Activated CD4-positive, alpha-beta memory T cell treated with anti-CD3 and anti-CD28 coated beads, Interleukin-2, amount 10 ng/mL, durations not matched to agents 7 days and 5 days (primary cell): ENCODE results near the gene COL13A1. TPM values are rescaled to one million over a fixed set of nuclear protein-coding genes. Genes with fewer than 3 reads are reported as not detected.

ENCODE experiments used
- CTCF ChIA-PET: fragments of 350-600 bp; sonication (Branson Sonifier 250); formaldehyde crosslinking; loops from one replicate; lab custom pipeline; 2021; ENCODE audit warnings: antibody characterized with exemption, inconsistent platforms; lab: Charles Lee
- POLR2A ChIA-PET: fragments of 350-600 bp; sonication (Branson Sonifier 250); formaldehyde crosslinking; loops from one replicate; lab custom pipeline; 2021; ENCODE audit warnings: antibody characterized with exemption; lab: Charles Lee
- DNase-seq: peaks from one replicate; pipeline ENCODE4 v3.0.0-alpha.2; 2020
- H3K27ac Mint-ChIP-seq: one replicate; pipeline ENCODE4 v1.8.0; 2021; ENCODE audit warnings: mild to moderate bottlenecking, mixed read lengths
- H3K27me3 Mint-ChIP-seq: one replicate; pipeline ENCODE4 v1.8.0; 2021; ENCODE audit warnings: mixed read lengths
- H3K36me3 Mint-ChIP-seq: one replicate; pipeline ENCODE4 v1.8.0; 2021; ENCODE audit warnings: low read depth, mixed read lengths
- H3K4me1 Mint-ChIP-seq: one replicate; pipeline ENCODE4 v1.8.0; 2021; ENCODE audit warnings: mixed read lengths
- H3K4me3 Mint-ChIP-seq: one replicate; pipeline ENCODE4 v1.8.0; 2021; ENCODE audit warnings: mild to moderate bottlenecking, mixed read lengths
- H3K9me3 Mint-ChIP-seq: one replicate; pipeline ENCODE4 v1.8.0; 2021; ENCODE audit warnings: mixed read lengths
- total RNA-seq, 2 experiments: library from RNA; stranded (reverse); gene quantifications; one replicate each; pipeline ENCODE4 v1.2.3, GENCODE V29; 2021

COL13A1 gene
- total RNA-seq, 2 experiments from 2014 or later = not detected

GRCh38 chr10:69881202-69881601, 79.5 kb downstream of the COL13A1 start:
- H3K4me3 Mint-ChIP-seq = no peak overlapping the region
- CTCF ChIA-PET = no interaction called here
- H3K27me3 Mint-ChIP-seq = peaks cover 18% of the 10 kb centered on the region
- H3K36me3 Mint-ChIP-seq = no peaks in the 10 kb centered on the region
- H3K27ac Mint-ChIP-seq = no peak overlapping the region
- no peak for DNase-seq
- no peaks in the 10 kb centered on the region for H3K9me3 Mint-ChIP-seq
- H3K4me1 Mint-ChIP-seq = no peaks in the 10 kb centered on the region
- POLR2A ChIA-PET = no interaction called here

DNA sequence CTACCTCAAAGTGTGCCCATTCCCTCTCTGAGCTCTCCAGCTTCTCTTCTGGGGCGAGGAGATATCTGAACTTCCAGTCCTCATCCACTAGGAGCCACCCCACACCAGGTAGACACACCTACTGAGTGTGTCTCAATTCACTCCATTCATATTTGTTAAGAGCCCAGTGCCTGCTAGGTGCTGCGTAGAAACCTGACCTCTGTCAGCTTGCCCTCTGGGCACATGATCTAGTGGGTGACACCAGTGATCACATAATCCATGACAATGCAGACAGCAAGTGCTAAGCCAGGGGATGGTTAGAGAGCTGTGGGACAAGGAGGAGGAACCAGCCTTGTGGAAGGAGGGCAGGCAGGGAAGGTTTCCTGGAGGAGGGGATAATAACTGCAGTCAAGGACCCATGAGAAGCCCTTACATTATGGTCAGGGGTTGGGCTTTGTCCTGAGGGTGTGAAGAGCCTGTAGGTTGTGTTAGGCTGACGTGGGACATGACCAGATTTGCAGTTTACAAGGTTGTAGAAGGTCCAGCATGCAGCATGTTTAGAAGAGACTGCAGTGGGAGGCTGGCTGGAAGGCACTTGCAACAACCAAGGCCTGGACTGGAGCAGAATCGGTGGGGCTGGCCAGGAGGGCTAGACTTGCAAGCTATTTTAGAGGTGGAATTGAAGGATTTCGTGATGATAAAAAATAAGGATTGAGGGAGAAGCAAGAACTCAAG, 81.8 kb downstream of the COL13A1 start:
- no peaks in the 10 kb centered on the region for H3K36me3 Mint-ChIP-seq
- ChIA-PET CTCF (no interaction called here), POLR2A (interaction anchor here (0.5 kb wide), 1 partner anchor 263 kb away, joined by 3 read pairs; the partner anchor contains the start of gene TYSND1)
- H3K9me3 Mint-ChIP-seq = no peaks in the 10 kb centered on the region
- no peak for DNase-seq
- H3K27ac Mint-ChIP-seq = no peak overlapping the region
- H3K4me1 Mint-ChIP-seq = no peaks in the 10 kb centered on the region
- peaks cover 20% of the 10 kb centered on the region for H3K27me3 Mint-ChIP-seq
- no peak overlapping the region for H3K4me3 Mint-ChIP-seq

- Mint-ChIP-seq H3K4me3 (no peak overlapping the region), H3K36me3 (no peaks in the 10 kb centered on the region), H3K27me3 (peaks cover 20% of the 10 kb centered on the region), H3K27ac (no peak overlapping the region), H3K9me3 (no peaks in the 10 kb centered on the region), H3K4me1 (no peaks in the 10 kb centered on the region)
- no peak for DNase-seq
- ChIA-PET CTCF (no interaction called here), POLR2A (interaction anchor here (0.5 kb wide), 1 partner anchor 262 kb away, joined by 3 read pairs; the partner anchor contains the start of gene TYSND1)
These were observed 82.3 kb downstream of the COL13A1 start for GRCh38 chr10:69884024-69884367.

GRCh38 chr10:69884686-69885085, 83.0 kb downstream of the COL13A1 start:
- peaks cover 15% of the 10 kb centered on the region for H3K27me3 Mint-ChIP-seq
- no peaks in the 10 kb centered on the region for H3K4me1 Mint-ChIP-seq
- DNase-seq = no peak
- no peak overlapping the region for H3K4me3 Mint-ChIP-seq
- ChIA-PET POLR2A (no interaction called here), CTCF (no interaction called here)
- H3K36me3 Mint-ChIP-seq = no peaks in the 10 kb centered on the region
- no peaks in the 10 kb centered on the region for H3K9me3 Mint-ChIP-seq
- H3K27ac Mint-ChIP-seq = no peak overlapping the region

DNA sequence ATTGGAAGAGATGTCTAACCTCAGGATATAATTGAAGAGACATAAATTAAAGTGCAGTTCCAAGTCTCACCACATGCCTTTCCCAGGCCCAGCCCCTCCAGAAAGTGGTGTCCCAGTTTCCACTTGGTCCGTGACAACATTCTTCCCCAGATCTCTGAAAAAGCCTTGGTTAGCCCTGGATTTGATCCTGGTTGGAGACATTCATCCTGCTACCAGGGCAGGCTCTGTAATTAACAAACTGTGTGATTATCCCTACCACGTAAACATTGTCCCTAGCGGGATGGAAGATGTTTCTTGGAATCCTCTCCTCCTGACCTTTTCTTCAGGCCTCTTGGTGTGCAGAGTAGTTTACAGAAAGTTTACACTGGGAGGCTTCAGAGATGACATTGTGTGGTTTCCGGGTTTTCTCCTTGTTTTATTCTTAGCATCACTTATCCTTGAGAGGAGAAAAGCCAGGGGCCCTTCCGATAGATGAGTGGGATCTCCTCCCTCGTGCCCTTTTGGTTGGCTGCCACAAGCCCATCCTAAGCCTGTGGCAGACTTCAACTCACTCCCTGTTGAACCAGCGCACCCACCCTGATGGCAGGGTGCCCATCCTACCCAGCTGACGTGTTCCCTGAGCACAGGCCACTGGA, 83.8 kb downstream of the COL13A1 start:
- no peak overlapping the region for H3K27ac Mint-ChIP-seq
- no peak for DNase-seq
- ChIA-PET CTCF (no interaction called here), POLR2A (no interaction called here)
- H3K9me3 Mint-ChIP-seq = no peaks in the 10 kb centered on the region
- H3K27me3 Mint-ChIP-seq = peaks cover 15% of the 10 kb centered on the region
- H3K4me3 Mint-ChIP-seq = no peak overlapping the region
- no peaks in the 10 kb centered on the region for H3K36me3 Mint-ChIP-seq
- H3K4me1 Mint-ChIP-seq = no peaks in the 10 kb centered on the region

- ChIA-PET CTCF (no interaction called here), POLR2A (no interaction called here)
- Mint-ChIP-seq H3K27me3 (peaks cover 7% of the 10 kb centered on the region), H3K36me3 (no peaks in the 10 kb centered on the region), H3K9me3 (no peaks in the 10 kb centered on the region), H3K4me3 (no peak overlapping the region), H3K27ac (no peak overlapping the region), H3K4me1 (no peaks in the 10 kb centered on the region)
- DNase-seq = no peak
These were observed 87.3 kb downstream of the COL13A1 start for GRCh38 chr10:69888882-69889584.

GRCh38 chr10:69890065-69890847, 88.5 kb downstream of the COL13A1 start:
- H3K27ac Mint-ChIP-seq = no peak overlapping the region
- no peak for DNase-seq
- peaks cover 5% of the 10 kb centered on the region for H3K27me3 Mint-ChIP-seq
- ChIA-PET CTCF (no interaction called here), POLR2A (no interaction called here)
- H3K4me1 Mint-ChIP-seq = no peaks in the 10 kb centered on the region
- H3K9me3 Mint-ChIP-seq = no peaks in the 10 kb centered on the region
- H3K4me3 Mint-ChIP-seq = no peak overlapping the region
- H3K36me3 Mint-ChIP-seq = no peaks in the 10 kb centered on the region

- H3K27ac Mint-ChIP-seq = no peak overlapping the region
- peaks cover 2% of the 10 kb centered on the region for H3K27me3 Mint-ChIP-seq
- no peak overlapping the region for H3K4me3 Mint-ChIP-seq
- CTCF ChIA-PET = no interaction called here
- POLR2A ChIA-PET = no interaction called here
- H3K9me3 Mint-ChIP-seq = no peaks in the 10 kb centered on the region
- H3K4me1 Mint-ChIP-seq = no peaks in the 10 kb centered on the region
- H3K36me3 Mint-ChIP-seq = no peaks in the 10 kb centered on the region
- DNase-seq = no peak
These were observed 89.4 kb downstream of the COL13A1 start for GRCh38 chr10:69891057-69891617.

DNA sequence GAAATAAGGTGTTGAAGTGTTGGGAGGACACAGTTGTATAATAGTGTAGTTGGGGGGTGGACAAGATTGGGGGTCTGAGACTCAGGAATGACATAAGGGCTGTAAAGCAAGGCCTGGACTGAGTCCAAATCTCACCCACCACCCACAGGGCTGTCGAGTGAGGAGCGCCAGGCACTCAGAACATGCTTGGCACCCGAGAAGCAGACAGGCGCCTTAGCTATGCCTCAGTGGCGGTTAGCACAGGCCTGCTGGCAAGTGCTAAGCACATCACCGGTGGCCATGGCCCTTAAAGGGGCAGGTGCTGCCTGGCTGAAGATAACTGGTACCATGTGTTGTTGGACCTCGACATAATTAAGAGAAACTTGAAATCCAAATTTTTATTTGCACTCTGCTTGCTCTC, 90.7 kb downstream of the COL13A1 start:
- H3K27me3 Mint-ChIP-seq = no peaks in the 10 kb centered on the region
- H3K4me3 Mint-ChIP-seq = no peak overlapping the region
- no peaks in the 10 kb centered on the region for H3K36me3 Mint-ChIP-seq
- no peak overlapping the region for H3K27ac Mint-ChIP-seq
- DNase-seq = no peak
- ChIA-PET CTCF (no interaction called here), POLR2A (no interaction called here)
- H3K4me1 Mint-ChIP-seq = no peaks in the 10 kb centered on the region
- H3K9me3 Mint-ChIP-seq = no peaks in the 10 kb centered on the region

- H3K4me3 Mint-ChIP-seq = no peak overlapping the region
- H3K36me3 Mint-ChIP-seq = no peaks in the 10 kb centered on the region
- H3K27ac Mint-ChIP-seq = no peak overlapping the region
- ChIA-PET POLR2A (no interaction called here), CTCF (no interaction called here)
- no peaks in the 10 kb centered on the region for H3K9me3 Mint-ChIP-seq
- no peak for DNase-seq
- H3K4me1 Mint-ChIP-seq = no peaks in the 10 kb centered on the region
- H3K27me3 Mint-ChIP-seq = no peaks in the 10 kb centered on the region
These were observed 91.1 kb downstream of the COL13A1 start for GRCh38 chr10:69892816-69893215.

DNA sequence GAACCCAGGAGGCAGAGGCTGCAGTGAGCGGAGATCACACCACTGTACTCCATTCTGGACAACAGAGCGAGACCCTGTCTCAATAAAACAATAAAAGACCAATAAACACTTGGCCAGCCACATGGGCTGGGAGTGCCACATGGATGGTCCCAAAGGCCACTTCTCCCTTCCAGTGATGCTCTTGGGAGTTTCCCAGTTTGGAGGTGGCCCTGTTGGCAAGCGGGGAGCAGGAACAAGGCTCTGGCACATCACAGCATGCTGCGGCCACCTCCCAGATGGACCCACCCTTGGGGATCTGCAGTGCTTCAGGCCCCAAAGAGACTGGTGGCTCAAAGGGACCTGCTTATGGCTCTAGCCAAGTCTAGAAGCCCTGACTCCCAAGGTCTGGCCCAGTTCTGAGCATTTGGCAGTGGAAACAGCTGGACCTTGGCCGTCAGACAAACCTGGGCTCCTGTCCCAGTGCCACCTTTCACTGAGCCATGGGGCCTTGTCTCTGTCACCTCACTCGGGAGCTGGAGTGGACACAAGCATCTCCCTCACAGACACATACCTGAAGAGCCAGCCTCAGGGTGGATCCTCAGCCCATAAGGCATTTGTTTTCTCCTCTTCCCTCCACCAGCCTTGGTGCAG, 91.7 kb downstream of the COL13A1 start:
- Mint-ChIP-seq H3K9me3 (no peaks in the 10 kb centered on the region), H3K27ac (no peak overlapping the region), H3K4me1 (no peaks in the 10 kb centered on the region), H3K36me3 (no peaks in the 10 kb centered on the region), H3K4me3 (no peak overlapping the region), H3K27me3 (no peaks in the 10 kb centered on the region)
- DNase-seq = no peak
- CTCF ChIA-PET = no interaction called here
- POLR2A ChIA-PET = no interaction called here

GRCh38 chr10:69894156-69894555, 92.5 kb downstream of the COL13A1 start:
- CTCF ChIA-PET = no interaction called here
- no peaks in the 10 kb centered on the region for H3K9me3 Mint-ChIP-seq
- H3K4me3 Mint-ChIP-seq = no peak overlapping the region
- H3K27ac Mint-ChIP-seq = no peak overlapping the region
- DNase-seq = no peak
- H3K36me3 Mint-ChIP-seq = no peaks in the 10 kb centered on the region
- H3K4me1 Mint-ChIP-seq = no peaks in the 10 kb centered on the region
- POLR2A ChIA-PET = no interaction called here
- H3K27me3 Mint-ChIP-seq = no peaks in the 10 kb centered on the region
